Left lobe of liver (tissue), 2 donors: ENCODE results near the gene ZNF322. TPM values are rescaled to one million over a fixed set of nuclear protein-coding genes. Genes with fewer than 3 reads are reported as not detected.
"Not testable (repeated sequence)": the region's sequence is repeated elsewhere in the genome, so short reads cannot be mapped to it uniquely, and the experiment has no call there.

Source experiments
- ATAC-seq: fragments of 200-7000 bp; cut with Tn5 transposase; one replicate; pipeline ENCODE4 v1.9.1; 2020; ENCODE audit warnings: mild to moderate bottlenecking, moderate library complexity
- DNase-seq: peaks from one replicate; pipeline ENCODE4 v3.0.0-alpha.2; 2020; ENCODE audit warnings: low spot score
- total RNA-seq: library from RNA; stranded (reverse); gene quantifications from one replicate; pipeline ENCODE4 v1.2.1, GENCODE V29; 2021
- donor health status: DM: no; HTN: no; CAD: no; lungs with moderate emphysema.
- donor health status: DM: no; HTN: yes; CAD: no.

ZNF322 gene, protein sequence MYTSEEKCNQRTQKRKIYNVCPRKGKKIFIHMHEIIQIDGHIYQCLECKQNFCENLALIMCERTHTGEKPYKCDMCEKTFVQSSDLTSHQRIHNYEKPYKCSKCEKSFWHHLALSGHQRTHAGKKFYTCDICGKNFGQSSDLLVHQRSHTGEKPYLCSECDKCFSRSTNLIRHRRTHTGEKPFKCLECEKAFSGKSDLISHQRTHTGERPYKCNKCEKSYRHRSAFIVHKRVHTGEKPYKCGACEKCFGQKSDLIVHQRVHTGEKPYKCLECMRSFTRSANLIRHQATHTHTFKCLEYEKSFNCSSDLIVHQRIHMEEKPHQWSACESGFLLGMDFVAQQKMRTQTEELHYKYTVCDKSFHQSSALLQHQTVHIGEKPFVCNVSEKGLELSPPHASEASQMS
- 7.8 TPM for total RNA-seq

GRCh38 chr6:26659042-26659999, at the start of gene ZNF322:
Gene ZNF322, minus strand, starts transcription at chr6:26659746. Its CDS starts 21,193 bp downstream, at chr6:26638553.
- ATAC-seq (peak; percentile 99), DNase-seq (peak; percentile 95)

- not testable (repeated sequence) for DNase-seq, ATAC-seq
These were observed 46.2 kb upstream of the ZNF322 start for GRCh38 chr6:26705780-26706179.

GRCh38 chr6:26705352-26705751, 45.8 kb upstream of the ZNF322 start:
- not testable (repeated sequence) for DNase-seq, ATAC-seq

- ATAC-seq, DNase-seq: not testable (repeated sequence)
These were observed 41.6 kb upstream of the ZNF322 start for GRCh38 chr6:26701023-26701747.

GRCh38 chr6:26697496-26697895, 38.0 kb upstream of the ZNF322 start:
- not testable (repeated sequence) for DNase-seq, ATAC-seq

GRCh38 chr6:26689324-26689947, 29.9 kb upstream of the ZNF322 start:
- DNase-seq, ATAC-seq: not testable (repeated sequence)

DNA sequence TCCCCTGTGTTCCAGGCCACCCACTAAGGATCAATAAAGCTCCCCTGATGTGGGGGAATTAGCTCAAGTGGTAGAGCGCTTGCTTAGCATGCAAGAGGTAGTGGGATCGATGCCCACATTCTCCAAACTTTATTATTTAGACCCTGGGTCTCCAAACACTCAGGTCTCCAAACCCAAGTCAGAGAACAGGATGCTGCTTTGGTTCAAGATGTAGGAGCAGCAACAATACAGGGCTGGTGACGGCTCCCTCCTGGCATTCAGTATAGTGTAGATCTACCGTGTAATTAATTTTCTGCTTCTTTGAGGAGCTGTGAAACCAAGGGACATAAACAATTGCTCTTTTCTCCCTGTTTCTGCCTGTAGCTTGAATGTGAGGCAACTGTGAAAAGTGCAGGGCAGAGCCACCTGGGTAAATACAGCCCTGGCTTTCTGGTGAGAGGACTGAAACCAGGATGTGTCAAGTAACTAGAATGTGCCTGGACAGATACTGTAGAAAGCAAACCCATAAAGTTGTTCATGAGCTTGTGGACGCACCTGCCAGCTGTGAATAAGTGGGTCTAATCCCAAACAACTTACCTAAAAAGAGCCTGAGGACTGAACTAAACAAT, 23.0 kb upstream of the ZNF322 start:
- not testable (repeated sequence) for DNase-seq, ATAC-seq

- ATAC-seq, DNase-seq: not testable (repeated sequence)
These were observed 13.7 kb upstream of the ZNF322 start for GRCh38 chr6:26673287-26673686.

- DNase-seq, ATAC-seq: not testable (repeated sequence)
These were observed 11.0 kb upstream of the ZNF322 start for GRCh38 chr6:26670558-26670957.

DNA sequence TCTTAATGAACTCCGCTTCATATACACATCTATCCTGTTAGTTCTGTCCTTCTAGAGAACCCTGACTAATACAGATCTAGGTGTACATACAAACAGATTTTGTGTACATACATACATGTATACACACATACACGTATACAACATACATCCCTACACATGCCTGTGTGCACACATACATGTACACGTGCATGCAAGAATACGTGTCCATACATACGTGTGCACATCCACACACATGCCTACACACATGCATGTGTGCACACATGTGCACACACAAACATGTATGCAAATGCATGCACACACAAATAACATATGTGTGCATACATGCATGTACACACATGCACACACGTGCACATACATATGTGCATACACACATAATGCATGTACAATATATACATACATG, 10.5 kb upstream of the ZNF322 start:
- DNase-seq, ATAC-seq: not testable (repeated sequence)

GRCh38 chr6:26660000-26660361, 435 bp upstream of the ZNF322 start:
- DNase-seq: no peak

GRCh38 chr6:26657256-26657655, 2.3 kb downstream of the ZNF322 start:
- ATAC-seq: no peak
- DNase-seq: no peak

More at GRCh38 chr6:26660000-26660361, 435 bp upstream of the ZNF322 start:
- ATAC-seq: peak; percentile 60

GRCh38 chr6:26653007-26653406, 6.5 kb downstream of the ZNF322 start:
- DNase-seq: no peak
- ATAC-seq: no peak

DNA sequence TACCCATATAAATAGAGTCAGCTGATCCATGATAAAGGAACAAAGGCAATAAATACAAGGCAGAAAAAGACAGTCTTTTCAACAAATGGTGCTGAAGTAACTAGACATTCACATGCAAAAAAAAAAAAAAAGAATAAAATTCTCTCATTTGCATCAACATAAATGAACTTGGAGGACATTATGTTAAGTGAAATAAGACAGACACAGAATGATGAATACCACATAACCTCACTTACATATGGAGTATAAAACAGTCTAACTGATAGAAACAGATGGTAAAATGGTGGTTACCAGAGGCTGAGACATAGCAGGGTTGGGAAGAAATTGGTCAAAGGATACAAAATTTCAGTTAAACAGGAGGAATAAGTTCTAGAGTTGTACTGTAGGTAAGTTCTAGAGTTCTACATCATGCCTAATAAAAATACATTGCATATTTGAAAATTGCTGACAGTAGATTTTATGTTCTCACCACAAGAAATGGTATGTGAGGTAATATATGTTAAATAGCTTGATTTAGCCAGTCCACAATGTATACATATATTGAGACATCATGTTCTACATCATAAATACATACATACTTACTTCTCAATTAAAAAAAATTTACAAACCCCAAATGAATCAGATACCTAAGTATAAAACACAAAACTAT, 8.3 kb downstream of the ZNF322 start:
- no peak for ATAC-seq
- no peak for DNase-seq

- no peak for DNase-seq
- no peak for ATAC-seq
These were observed 13.5 kb downstream of the ZNF322 start for GRCh38 chr6:26646074-26646473.

GRCh38 chr6:26640806-26641205, 18.7 kb downstream of the ZNF322 start:
- no peak for DNase-seq
- ATAC-seq: no peak

DNA sequence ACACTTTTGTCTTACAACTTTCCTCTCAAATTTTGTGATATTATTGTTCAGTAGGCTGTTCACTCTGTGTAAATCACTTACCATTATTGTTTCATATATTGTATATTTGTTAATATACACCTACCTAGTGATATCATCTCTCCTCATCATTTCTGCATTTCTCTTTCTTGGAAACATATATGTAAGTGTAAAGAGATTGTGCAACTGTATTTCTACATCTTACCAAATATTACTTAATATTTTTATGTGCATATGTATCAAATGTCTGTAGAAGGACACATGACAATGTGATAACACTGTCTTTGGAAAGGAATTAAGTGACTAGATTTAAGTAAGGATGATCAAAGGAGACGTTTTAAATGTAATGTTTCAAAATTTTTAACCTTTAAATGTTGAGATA, 30.2 kb downstream of the ZNF322 start:
- ATAC-seq (no peak), DNase-seq (no peak)

DNA sequence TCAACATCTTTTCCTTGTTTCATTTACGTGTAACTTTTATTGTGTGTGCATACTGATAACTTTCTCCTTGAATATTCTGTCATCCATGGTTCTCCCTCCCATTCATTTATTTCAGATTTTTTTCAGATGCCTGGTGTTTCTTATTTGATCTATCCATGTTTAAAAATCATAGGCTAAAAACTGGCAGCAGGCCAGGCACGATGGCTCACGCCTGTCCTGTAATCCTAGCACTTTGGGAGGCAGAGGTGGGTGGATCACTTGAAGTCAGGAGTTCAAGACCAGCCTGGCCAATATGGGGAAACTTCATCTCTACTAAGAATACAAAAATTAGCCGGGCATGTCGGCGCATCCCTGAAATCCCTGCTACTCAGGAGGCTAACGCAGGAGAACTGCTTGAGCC, 31.7 kb downstream of the ZNF322 start:
- ATAC-seq: no peak
- no peak for DNase-seq

DNA sequence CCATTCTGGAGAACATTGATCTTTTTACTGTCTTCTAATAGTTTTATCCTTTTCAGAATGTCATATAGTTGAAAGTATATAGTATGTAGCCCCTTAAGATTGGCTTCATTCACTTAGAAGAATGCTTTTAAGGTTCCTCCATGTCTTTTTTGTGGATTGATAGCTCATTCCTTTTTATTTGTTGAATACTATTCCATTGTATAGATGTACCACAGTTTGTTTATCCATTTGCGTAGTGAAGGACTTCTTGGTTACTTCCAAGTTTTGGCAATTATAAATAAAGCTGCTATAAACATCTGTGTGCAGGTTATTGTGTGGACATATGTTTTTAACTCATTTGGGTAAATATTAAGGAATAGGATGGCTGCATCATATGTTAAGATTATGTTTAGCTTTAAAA, 35.0 kb downstream of the ZNF322 start:
- DNase-seq: no peak
- no peak for ATAC-seq
